Keratinocyte (primary cell): ENCODE measurements around the gene BRCA2. TPM values are rescaled to one million over a fixed set of nuclear protein-coding genes. Genes with fewer than 3 reads are reported as not detected.

ENCODE experiments used
- DNase-seq: peaks from one replicate; pipeline ENCODE4 v3.0.0-alpha.2; 2011; ENCODE audit warnings: low read depth, missing footprints, low spot score
- FAIRE-seq: peaks from 2 replicates; lab custom pipeline; 2011; peaks lifted over from hg19 to GRCh38; lab: Jason Lieb, UNC
- H2AFZ ChIP-seq: 2 replicates; pipeline ENCODE4 v1.6.0; 2012; ENCODE audit warnings: low read length, control low read depth, inconsistent platforms; ENCODE audit not compliant: control insufficient read depth
- H3K27ac ChIP-seq: 2 replicates; pipeline ENCODE4 v1.5.1; 2011; ENCODE audit warnings: low read length; ENCODE audit not compliant: control insufficient read depth, insufficient read depth
- H3K27me3 ChIP-seq: 3 replicates; pipeline ENCODE4 v1.6.0; 2011; ENCODE audit warnings: low read length; ENCODE audit not compliant: control insufficient read depth, insufficient read depth; ENCODE audit errors: extremely low read depth
- H3K36me3 ChIP-seq, 2 experiments: 2 replicates in 1 of 2; 3 replicates in 1 of 2; pipeline ENCODE4 v1.5.1; 2011; ENCODE audit warnings: low read length in 2 of 2, mild to moderate bottlenecking in 1 of 2; ENCODE audit not compliant: control insufficient read depth in 2 of 2, insufficient read depth in 2 of 2; ENCODE audit errors: extremely low read depth in 1 of 2
- H3K4me1 ChIP-seq: 3 replicates; pipeline ENCODE4 v1.5.1; 2011; ENCODE audit warnings: low read length; ENCODE audit not compliant: control insufficient read depth, insufficient read depth; ENCODE audit errors: extremely low read depth
- H3K4me2 ChIP-seq: 3 replicates; pipeline ENCODE4 v1.6.0; 2011; ENCODE audit warnings: low read depth, low read length; ENCODE audit not compliant: control insufficient read depth, insufficient read depth; ENCODE audit errors: extremely low read depth
- H3K4me3 ChIP-seq, 3 experiments: fragments of 200-600 bp in 1 of 3; sonication (generic) in 1 of 3; 2 replicates in 2 of 3; 3 replicates in 1 of 3; pipeline ENCODE4 v1.5.1; 2011 to 2016; ENCODE audit warnings: low read length in 3 of 3, mild to moderate bottlenecking in 3 of 3, control low read depth in 2 of 3, inconsistent platforms in 1 of 3, low read depth in 1 of 3, mixed read lengths in 1 of 3, mixed run types in 1 of 3, moderate library complexity in 1 of 3; ENCODE audit not compliant: control insufficient read depth in 2 of 3, insufficient read depth in 2 of 3; ENCODE audit errors: extremely low read depth in 1 of 3
- H3K79me2 ChIP-seq: 2 replicates; pipeline ENCODE4 v1.6.0; 2012; ENCODE audit warnings: low read length; ENCODE audit not compliant: control insufficient read depth, insufficient read depth
- H3K9ac ChIP-seq: 3 replicates; pipeline ENCODE4 v1.6.0; 2011; ENCODE audit warnings: low read length; ENCODE audit not compliant: control insufficient read depth, insufficient read depth; ENCODE audit errors: extremely low read depth
- H3K9me1 ChIP-seq: 3 replicates; pipeline ENCODE4 v1.6.0; 2011; ENCODE audit warnings: low read length; ENCODE audit not compliant: control insufficient read depth, insufficient read depth; ENCODE audit errors: extremely low read depth
- H3K9me3 ChIP-seq: 2 replicates; pipeline ENCODE4 v1.5.1; 2012; ENCODE audit warnings: low read depth, low read length; ENCODE audit not compliant: control insufficient read depth
- H4K20me1 ChIP-seq: 3 replicates; pipeline ENCODE4 v1.6.0; 2011; ENCODE audit warnings: low read length; ENCODE audit not compliant: control insufficient read depth, insufficient read depth; ENCODE audit errors: extremely low read depth
- EZH2 ChIP-seq: IDR thresholded peaks from one replicate; pipeline ENCODE4 v1.6.1; 2012; ENCODE audit warnings: inconsistent platforms, mild to moderate bottlenecking, low read length, moderate library complexity
- dilution Hi-C: fragments of 300-500 bp; cut with MboI; formaldehyde crosslinking; loops from one replicate; pipeline ENCODE4 v1.7.0; 2020; ENCODE audit warnings: low sequenced_read_pairs; ENCODE audit not compliant: extremely low pct_ligation_motif_present
- polyA plus RNA-seq, 5 experiments: library from polyadenylated mRNA; depleted of rRNA in 3 of 5; stranded (reverse) in 3 of 5; stranded (forward) in 1 of 5; unstranded in 1 of 5; fragments of >200 nt; gene quantifications; 1 replicate in 1 of 5; 2 replicates in 3 of 5; 3 replicates in 1 of 5; pipeline versions ENCODE4 v1.2.1 to v1.2.3, GENCODE V29; 2011 to 2012; ENCODE audit warnings: missing spikeins in 2 of 5, low read depth in 1 of 5, low replicate concordance in 1 of 5
- TF ChIP-seq, protein P1 (sequence below), 3 experiments: IDR thresholded peaks in 1 of 3; conservative IDR thresholded peaks in 1 of 3; optimal IDR thresholded peaks in 1 of 3; 2 replicates in 2 of 3; 3 replicates in 1 of 3; pipeline versions ENCODE3 to v1.5.1; 2011; ENCODE audit warnings: low read length in 3 of 3, mild to moderate bottlenecking in 3 of 3, moderate library complexity in 2 of 3, control low read depth in 1 of 3, inconsistent platforms in 1 of 3; ENCODE audit not compliant: insufficient read depth in 2 of 3; ENCODE audit errors: extremely low read depth in 1 of 3

Gene BRCA2
- polyA plus RNA-seq, 1 donor (not counting 4 experiments of a cell fraction or from before 2014, with no cell fraction given) = 2.4 TPM

DNA sequence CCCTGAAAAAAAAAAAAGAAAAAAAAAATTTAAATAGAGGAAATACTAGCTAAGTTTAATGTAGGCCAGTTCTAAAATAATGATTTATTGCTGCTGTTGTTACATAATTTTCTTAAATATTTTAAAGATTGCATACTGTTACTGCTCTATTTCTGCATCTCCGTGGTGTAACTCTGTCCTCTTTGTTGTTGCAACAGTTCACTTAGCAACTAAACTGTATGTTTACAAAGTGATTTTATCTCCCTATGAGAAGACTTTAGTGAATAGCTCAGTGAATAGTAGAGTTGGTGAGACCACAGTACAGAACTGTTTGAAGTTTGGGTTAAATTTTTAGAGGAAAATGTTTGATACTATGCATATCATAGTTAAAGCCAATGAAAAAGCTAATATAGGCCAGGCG lies 19.4 kb downstream of the BRCA2 start:
- Histone ChIP-seq H3K4me3 (no peak overlapping the region), H3K9me3 (no peaks in the 10 kb centered on the region), H4K20me1 (no peaks in the 10 kb centered on the region), H3K79me2 (no peaks in the 10 kb centered on the region), H3K4me1 (peaks cover 6% of the 10 kb centered on the region), H3K4me2 (no peak overlapping the region), H3K36me3 (peaks cover 0 to 9% of the 10 kb centered on the region in 2 experiments), H3K27me3 (no peaks in the 10 kb centered on the region), H3K9ac (no peak overlapping the region), H3K27ac (no peak overlapping the region), H3K9me1 (no peaks in the 10 kb centered on the region), H2AFZ (no peak overlapping the region)
- TF ChIP-seq, protein P1, sequence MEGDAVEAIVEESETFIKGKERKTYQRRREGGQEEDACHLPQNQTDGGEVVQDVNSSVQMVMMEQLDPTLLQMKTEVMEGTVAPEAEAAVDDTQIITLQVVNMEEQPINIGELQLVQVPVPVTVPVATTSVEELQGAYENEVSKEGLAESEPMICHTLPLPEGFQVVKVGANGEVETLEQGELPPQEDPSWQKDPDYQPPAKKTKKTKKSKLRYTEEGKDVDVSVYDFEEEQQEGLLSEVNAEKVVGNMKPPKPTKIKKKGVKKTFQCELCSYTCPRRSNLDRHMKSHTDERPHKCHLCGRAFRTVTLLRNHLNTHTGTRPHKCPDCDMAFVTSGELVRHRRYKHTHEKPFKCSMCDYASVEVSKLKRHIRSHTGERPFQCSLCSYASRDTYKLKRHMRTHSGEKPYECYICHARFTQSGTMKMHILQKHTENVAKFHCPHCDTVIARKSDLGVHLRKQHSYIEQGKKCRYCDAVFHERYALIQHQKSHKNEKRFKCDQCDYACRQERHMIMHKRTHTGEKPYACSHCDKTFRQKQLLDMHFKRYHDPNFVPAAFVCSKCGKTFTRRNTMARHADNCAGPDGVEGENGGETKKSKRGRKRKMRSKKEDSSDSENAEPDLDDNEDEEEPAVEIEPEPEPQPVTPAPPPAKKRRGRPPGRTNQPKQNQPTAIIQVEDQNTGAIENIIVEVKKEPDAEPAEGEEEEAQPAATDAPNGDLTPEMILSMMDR (optimal IDR thresholded peaks at IDR 0.05 in 1 of 3, IDR thresholded peaks at IDR 0.05 in 1 of 3, conservative IDR thresholded peaks at IDR 0.05 in 1 of 3; ENCODE audit: extremely low read depth in 1 of 3, insufficient read depth in 2 of 3, low read length in 3 of 3) = no peak
- no peak for TF ChIP-seq EZH2
- dilution Hi-C loops = no loop called here
- DNase-seq (no peak), FAIRE-seq (no peak)

DNA sequence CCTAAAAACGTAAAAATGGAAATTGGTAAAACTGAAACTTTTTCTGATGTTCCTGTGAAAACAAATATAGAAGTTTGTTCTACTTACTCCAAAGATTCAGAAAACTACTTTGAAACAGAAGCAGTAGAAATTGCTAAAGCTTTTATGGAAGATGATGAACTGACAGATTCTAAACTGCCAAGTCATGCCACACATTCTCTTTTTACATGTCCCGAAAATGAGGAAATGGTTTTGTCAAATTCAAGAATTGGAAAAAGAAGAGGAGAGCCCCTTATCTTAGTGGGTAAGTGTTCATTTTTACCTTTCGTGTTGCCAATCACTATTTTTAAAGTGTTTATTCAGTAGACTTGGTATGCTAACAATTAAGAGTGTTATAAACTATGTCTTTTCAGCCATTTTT lies 25.6 kb downstream of the BRCA2 start:
- no peak overlapping the region for H3K9ac ChIP-seq
- no peaks in the 10 kb centered on the region for H3K9me3 ChIP-seq
- H2AFZ ChIP-seq = no peak overlapping the region
- FAIRE-seq (no peak), DNase-seq (no peak)
- dilution Hi-C loops = no loop called here
- H3K9me1 ChIP-seq = no peaks in the 10 kb centered on the region
- TF ChIP-seq, protein P1 (optimal IDR thresholded peaks at IDR 0.05 in 1 of 3, IDR thresholded peaks at IDR 0.05 in 1 of 3, conservative IDR thresholded peaks at IDR 0.05 in 1 of 3; ENCODE audit: extremely low read depth in 1 of 3, insufficient read depth in 2 of 3, low read length in 3 of 3) = no peak
- TF ChIP-seq EZH2 = no peak
- H4K20me1 ChIP-seq = no peaks in the 10 kb centered on the region
- no peak overlapping the region for H3K4me3 ChIP-seq
- no peaks in the 10 kb centered on the region for H3K79me2 ChIP-seq
- no peaks in the 10 kb centered on the region for H3K4me1 ChIP-seq
- no peak overlapping the region for H3K4me2 ChIP-seq
- no peak overlapping the region for H3K27ac ChIP-seq
- peaks cover 0 to 4% of the 10 kb centered on the region in 2 experiments for H3K36me3 ChIP-seq
- no peaks in the 10 kb centered on the region for H3K27me3 ChIP-seq
